ENCODE measurements around the gene ZNF862. TPM values are rescaled to one million over a fixed set of nuclear protein-coding genes. Genes with fewer than 3 reads are reported as not detected.

Gene ZNF862
- polyA plus RNA-seq, 3 donors: 1.3 to 18.4 (median 2.7) TPM

DNA sequence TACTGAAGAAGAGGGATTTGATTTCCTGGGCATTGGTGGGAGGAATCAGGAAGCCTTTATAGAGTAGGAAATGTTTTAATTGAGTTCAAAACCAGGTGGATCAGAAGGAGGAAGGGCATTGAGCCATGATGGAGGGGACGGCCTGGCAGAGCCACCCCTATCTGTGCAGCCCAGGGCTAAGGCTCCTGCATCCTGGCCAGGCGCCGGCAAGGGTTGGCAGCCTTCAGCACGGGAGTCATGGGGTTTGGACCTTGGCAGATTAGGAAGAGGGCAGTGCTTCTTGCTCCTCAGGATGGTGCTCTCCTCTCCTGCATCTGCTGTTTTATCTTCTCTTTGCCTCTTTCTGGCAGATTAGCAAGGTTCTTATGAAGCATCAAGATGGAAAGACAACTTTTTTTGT, 12.5 kb downstream of the ZNF862 start:
- Mint-ChIP-seq H3K27me3 (ENCODE audit: low read depth in 3 of 3) (peaks cover 0 to 5% (median 2%) of the 10 kb centered on the region in 3 donors), H3K36me3 (peaks cover 26 to 31% of the 10 kb centered on the region in 2 donors), H3K4me3 (no peak overlapping the region), H3K27ac (no peak overlapping the region), H3K9me3 (peaks cover 0 to 1% (median 0%) of the 10 kb centered on the region in 7 donors), H3K4me1 (peaks cover 7% of the 10 kb centered on the region)
- no peaks in the 10 kb centered on the region for H3K79me2 ChIP-seq (ENCODE audit: insufficient read depth, low read length)
- H3K4me2 ChIP-seq (replicated peaks; ENCODE audit: extremely low read depth, low read length, poor library complexity, severe bottlenecking): no peak overlapping the region
- H4K20me1 ChIP-seq (ENCODE audit: insufficient read depth, low read length): no peaks in the 10 kb centered on the region
- no peak overlapping the region for H3K4me3 ChIP-seq (replicated peaks in 1 of 3; ENCODE audit: low read depth in 2 of 3, low read length in 3 of 3)
- no peak for DNase-seq
- no peak overlapping the region for H3K27ac ChIP-seq (ENCODE audit: low read depth in 1 of 2, low read length in 2 of 2)
- no peaks in the 10 kb centered on the region for H3K27me3 ChIP-seq (ENCODE audit: control insufficient read depth in 2 of 2, insufficient read depth in 2 of 2, low read length in 2 of 2)
- intact Hi-C loops (cut with micrococcal nuclease): no loop called here
- H3K9ac ChIP-seq (ENCODE audit: insufficient read depth, low read length, poor library complexity, severe bottlenecking): no peak overlapping the region
- peaks cover 3% of the 10 kb centered on the region in 2 donors for H3K4me1 ChIP-seq (ENCODE audit: control insufficient read depth in 1 of 2, insufficient read depth in 2 of 2, low read length in 2 of 2)
- H3K36me3 ChIP-seq (replicated peaks in 1 of 2; ENCODE audit: control insufficient read depth in 1 of 2, insufficient read depth in 2 of 2, low read length in 2 of 2): peaks cover 12 to 32% of the 10 kb centered on the region in 2 donors
- H3K9me3 ChIP-seq (replicated peaks in 1 of 2; ENCODE audit: control insufficient read depth in 1 of 2, insufficient read depth in 1 of 2, low read length in 2 of 2): no peaks in the 10 kb centered on the region
- no peak overlapping the region for H2AFZ ChIP-seq (ENCODE audit: insufficient read depth, low read depth, low read length, poor library complexity, severe bottlenecking)
- 100% methylated on average over 4 of the region's 4 CpGs for WGBS (ENCODE audit: insufficient coverage)
- TF ChIP-seq, protein P1, sequence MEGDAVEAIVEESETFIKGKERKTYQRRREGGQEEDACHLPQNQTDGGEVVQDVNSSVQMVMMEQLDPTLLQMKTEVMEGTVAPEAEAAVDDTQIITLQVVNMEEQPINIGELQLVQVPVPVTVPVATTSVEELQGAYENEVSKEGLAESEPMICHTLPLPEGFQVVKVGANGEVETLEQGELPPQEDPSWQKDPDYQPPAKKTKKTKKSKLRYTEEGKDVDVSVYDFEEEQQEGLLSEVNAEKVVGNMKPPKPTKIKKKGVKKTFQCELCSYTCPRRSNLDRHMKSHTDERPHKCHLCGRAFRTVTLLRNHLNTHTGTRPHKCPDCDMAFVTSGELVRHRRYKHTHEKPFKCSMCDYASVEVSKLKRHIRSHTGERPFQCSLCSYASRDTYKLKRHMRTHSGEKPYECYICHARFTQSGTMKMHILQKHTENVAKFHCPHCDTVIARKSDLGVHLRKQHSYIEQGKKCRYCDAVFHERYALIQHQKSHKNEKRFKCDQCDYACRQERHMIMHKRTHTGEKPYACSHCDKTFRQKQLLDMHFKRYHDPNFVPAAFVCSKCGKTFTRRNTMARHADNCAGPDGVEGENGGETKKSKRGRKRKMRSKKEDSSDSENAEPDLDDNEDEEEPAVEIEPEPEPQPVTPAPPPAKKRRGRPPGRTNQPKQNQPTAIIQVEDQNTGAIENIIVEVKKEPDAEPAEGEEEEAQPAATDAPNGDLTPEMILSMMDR (IDR thresholded peaks at IDR 0.05): no peak

DNA sequence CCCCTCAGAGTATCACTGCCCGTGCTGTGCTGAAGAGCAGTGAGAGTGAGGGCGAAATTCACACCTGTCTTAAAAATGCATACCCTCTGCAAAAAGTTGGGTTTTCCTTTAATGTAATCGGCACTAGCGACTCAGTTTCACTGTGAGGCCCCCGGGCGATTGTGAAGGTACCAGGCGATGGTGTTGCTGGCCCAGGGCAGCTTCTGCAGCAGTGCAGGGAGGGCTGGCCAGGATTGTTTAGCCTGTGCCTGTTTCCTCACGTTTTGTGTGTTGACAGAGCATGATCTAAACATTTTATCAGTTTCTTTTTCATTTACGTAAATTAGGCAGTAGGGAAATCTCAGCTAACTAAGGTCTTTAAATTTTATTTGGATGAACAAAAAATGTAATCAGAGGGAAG, 13.3 kb downstream of the ZNF862 start:
- H3K4me1 ChIP-seq (ENCODE audit: control insufficient read depth in 1 of 2, insufficient read depth in 2 of 2, low read length in 2 of 2): peaks cover 0 to 2% of the 10 kb centered on the region in 2 donors
- no peaks in the 10 kb centered on the region for H4K20me1 ChIP-seq (ENCODE audit: insufficient read depth, low read length)
- peaks cover 12 to 32% of the 10 kb centered on the region in 2 donors for H3K36me3 ChIP-seq (replicated peaks in 1 of 2; ENCODE audit: control insufficient read depth in 1 of 2, insufficient read depth in 2 of 2, low read length in 2 of 2)
- intact Hi-C loops (cut with micrococcal nuclease): no loop called here
- Mint-ChIP-seq H3K27ac (no peak overlapping the region), H3K36me3 (peaks cover 22 to 26% of the 10 kb centered on the region in 2 donors), H3K4me1 (peaks cover 2% of the 10 kb centered on the region), H3K4me3 (no peak overlapping the region), H3K9me3 (peaks cover 0 to 1% (median 0%) of the 10 kb centered on the region in 7 donors), H3K27me3 (ENCODE audit: low read depth in 3 of 3) (peaks cover 0 to 5% (median 2%) of the 10 kb centered on the region in 3 donors)
- H3K9ac ChIP-seq (ENCODE audit: insufficient read depth, low read length, poor library complexity, severe bottlenecking): no peak overlapping the region
- TF ChIP-seq, protein P1 (IDR thresholded peaks at IDR 0.05): no peak
- no peak for DNase-seq
- H3K9me3 ChIP-seq (replicated peaks in 1 of 2; ENCODE audit: control insufficient read depth in 1 of 2, insufficient read depth in 1 of 2, low read length in 2 of 2): no peaks in the 10 kb centered on the region
- H3K79me2 ChIP-seq (ENCODE audit: insufficient read depth, low read length): no peaks in the 10 kb centered on the region
- no peak overlapping the region for H2AFZ ChIP-seq (ENCODE audit: insufficient read depth, low read depth, low read length, poor library complexity, severe bottlenecking)
- no peak overlapping the region for H3K4me3 ChIP-seq (replicated peaks in 1 of 3; ENCODE audit: low read depth in 2 of 3, low read length in 3 of 3)
- WGBS (ENCODE audit: insufficient coverage): 95% methylated on average over 6 of the region's 9 CpGs
- H3K27ac ChIP-seq (ENCODE audit: low read depth in 1 of 2, low read length in 2 of 2): no peak overlapping the region
- H3K27me3 ChIP-seq (ENCODE audit: control insufficient read depth in 2 of 2, insufficient read depth in 2 of 2, low read length in 2 of 2): no peaks in the 10 kb centered on the region
- H3K4me2 ChIP-seq (replicated peaks; ENCODE audit: extremely low read depth, low read length, poor library complexity, severe bottlenecking): no peak overlapping the region

Measured in CD14-positive monocyte (primary cell).